ENCODE results near the gene RGP1.

DNA sequence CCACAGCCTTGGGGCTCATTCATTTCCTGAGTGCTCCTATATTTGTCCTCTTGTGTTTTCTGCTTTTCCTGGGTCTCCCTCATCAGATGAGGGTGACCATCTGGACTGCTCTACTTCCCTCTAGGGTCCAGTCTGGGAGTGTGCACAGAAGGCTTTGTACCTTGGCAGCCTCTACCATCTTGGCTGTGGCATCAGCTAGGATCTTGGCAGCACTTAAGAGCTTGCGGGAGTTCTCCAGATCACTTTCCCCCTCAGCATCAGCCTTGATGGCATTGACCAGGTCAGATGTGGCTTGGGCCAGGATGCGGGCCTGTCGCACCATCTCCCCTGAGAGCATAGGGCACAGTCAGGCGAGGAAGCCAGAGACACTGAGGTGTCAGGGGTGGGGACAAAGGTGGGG, 32.9 kb upstream of the RGP1 start:
- TF ChIP-seq, protein P1, sequence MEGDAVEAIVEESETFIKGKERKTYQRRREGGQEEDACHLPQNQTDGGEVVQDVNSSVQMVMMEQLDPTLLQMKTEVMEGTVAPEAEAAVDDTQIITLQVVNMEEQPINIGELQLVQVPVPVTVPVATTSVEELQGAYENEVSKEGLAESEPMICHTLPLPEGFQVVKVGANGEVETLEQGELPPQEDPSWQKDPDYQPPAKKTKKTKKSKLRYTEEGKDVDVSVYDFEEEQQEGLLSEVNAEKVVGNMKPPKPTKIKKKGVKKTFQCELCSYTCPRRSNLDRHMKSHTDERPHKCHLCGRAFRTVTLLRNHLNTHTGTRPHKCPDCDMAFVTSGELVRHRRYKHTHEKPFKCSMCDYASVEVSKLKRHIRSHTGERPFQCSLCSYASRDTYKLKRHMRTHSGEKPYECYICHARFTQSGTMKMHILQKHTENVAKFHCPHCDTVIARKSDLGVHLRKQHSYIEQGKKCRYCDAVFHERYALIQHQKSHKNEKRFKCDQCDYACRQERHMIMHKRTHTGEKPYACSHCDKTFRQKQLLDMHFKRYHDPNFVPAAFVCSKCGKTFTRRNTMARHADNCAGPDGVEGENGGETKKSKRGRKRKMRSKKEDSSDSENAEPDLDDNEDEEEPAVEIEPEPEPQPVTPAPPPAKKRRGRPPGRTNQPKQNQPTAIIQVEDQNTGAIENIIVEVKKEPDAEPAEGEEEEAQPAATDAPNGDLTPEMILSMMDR (IDR thresholded peaks at IDR 0.05), result no peak
- no peak for TF ChIP-seq EZH2 (IDR thresholded peaks at IDR 0.05)

Measured in neural progenitor cell (in vitro differentiated cells).